ENCODE measurements around the gene DCC. TPM values are rescaled to one million over a fixed set of nuclear protein-coding genes. Genes with fewer than 3 reads are reported as not detected.

The DCC gene
- total and polyA plus RNA-seq, 2 donors (not counting 1 experiment from before 2014, with no cell fraction given) = not detected

- H3K36me3 ChIP-seq (replicated peaks in 1 of 2; ENCODE audit: control extremely low read depth in 1 of 2, control insufficient read depth in 1 of 2, extremely low read depth in 1 of 2, insufficient read depth in 2 of 2, low read length in 1 of 2) = no peaks in the 10 kb centered on the region
- no peak overlapping the region for H3K4me2 ChIP-seq (replicated peaks; ENCODE audit: low read depth, low read length, poor library complexity, severe bottlenecking)
- no peaks in the 10 kb centered on the region for H3K27me3 ChIP-seq (replicated peaks in 1 of 4; ENCODE audit: control extremely low read depth in 1 of 4, control insufficient read depth in 3 of 4, insufficient read depth in 4 of 4, low read length in 3 of 4)
- no peaks in the 10 kb centered on the region for H3K4me1 Mint-ChIP-seq
- ATAC-seq (ENCODE audit: low read depth) = no peak
- H3K4me3 ChIP-seq (ENCODE audit: control extremely low read depth in 1 of 5, extremely low read depth in 1 of 5, insufficient read depth in 1 of 5, low read depth in 2 of 5, low read length in 4 of 5) = no peak overlapping the region
- CTCF ChIA-PET = no interaction called here
- peaks cover 0 to 4% (median 0%) of the 10 kb centered on the region in 3 donors for H3K9me3 ChIP-seq (ENCODE audit: control extremely low read depth in 1 of 3, control insufficient read depth in 2 of 3, insufficient read depth in 1 of 3, low read length in 2 of 3)
- POLR2A ChIA-PET = no interaction called here
- no peak overlapping the region for H3K27ac ChIP-seq (ENCODE audit: low read length in 2 of 2)
- no peak overlapping the region for H3K4me3 Mint-ChIP-seq
- no peaks in the 10 kb centered on the region for H3K4me1 ChIP-seq (ENCODE audit: control insufficient read depth in 2 of 2, insufficient read depth in 2 of 2, low read length in 2 of 2)
- intact Hi-C loops (cut with micrococcal nuclease) = no loop called here
- H4K20me1 ChIP-seq (ENCODE audit: control insufficient read depth, insufficient read depth, low read length, poor library complexity, severe bottlenecking) = no peaks in the 10 kb centered on the region
- DNase-seq = no peak
- H3K79me2 ChIP-seq (ENCODE audit: control insufficient read depth, insufficient read depth, low read length) = no peaks in the 10 kb centered on the region
- no peak overlapping the region for H2AFZ ChIP-seq (ENCODE audit: insufficient read depth, low read depth, low read length, poor library complexity, severe bottlenecking)
- no peaks in the 10 kb centered on the region for H3K27me3 Mint-ChIP-seq
- TF ChIP-seq EZH2 (IDR thresholded peaks at IDR 0.05; ENCODE audit: borderline replicate concordance, insufficient read depth, low read depth, low read length, poor library complexity, severe bottlenecking) = no peak
- no peak for TF ChIP-seq CTCF (IDR thresholded peaks at IDR 0.05)
- H3K9ac ChIP-seq (ENCODE audit: low read length) = no peak overlapping the region
- no peaks in the 10 kb centered on the region for H3K9me3 Mint-ChIP-seq (ENCODE audit: insufficient read depth)
- no peak overlapping the region for H3K27ac Mint-ChIP-seq
Measured at GRCh38 chr18:53193870-53194269, 853.9 kb downstream of the DCC start.

- no peak overlapping the region for H3K27ac Mint-ChIP-seq
- H3K27ac ChIP-seq (ENCODE audit: low read length in 2 of 2) = no peak overlapping the region
- no peaks in the 10 kb centered on the region for H3K9me3 Mint-ChIP-seq (ENCODE audit: insufficient read depth)
Measured at GRCh38 chr18:53219853-53220252, 879.9 kb downstream of the DCC start.

More at GRCh38 chr18:53219853-53220252, 879.9 kb downstream of the DCC start:
- DNase-seq = no peak
- Mint-ChIP-seq H3K4me3 (no peak overlapping the region), H3K27me3 (no peaks in the 10 kb centered on the region), H3K4me1 (no peaks in the 10 kb centered on the region)
- no peaks in the 10 kb centered on the region for H4K20me1 ChIP-seq (ENCODE audit: control insufficient read depth, insufficient read depth, low read length, poor library complexity, severe bottlenecking)
- H3K4me2 ChIP-seq (replicated peaks; ENCODE audit: low read depth, low read length, poor library complexity, severe bottlenecking) = no peak overlapping the region
- no peak overlapping the region for H2AFZ ChIP-seq (ENCODE audit: insufficient read depth, low read depth, low read length, poor library complexity, severe bottlenecking)
- ChIA-PET CTCF (no interaction called here), POLR2A (no interaction called here)
- no peaks in the 10 kb centered on the region for H3K4me1 ChIP-seq (ENCODE audit: control insufficient read depth in 2 of 2, insufficient read depth in 2 of 2, low read length in 2 of 2)
- no peak overlapping the region for H3K9ac ChIP-seq (ENCODE audit: low read length)
- no peak overlapping the region for H3K4me3 ChIP-seq (ENCODE audit: control extremely low read depth in 1 of 5, extremely low read depth in 1 of 5, insufficient read depth in 1 of 5, low read depth in 2 of 5, low read length in 4 of 5)
- H3K36me3 ChIP-seq (replicated peaks in 1 of 2; ENCODE audit: control extremely low read depth in 1 of 2, control insufficient read depth in 1 of 2, extremely low read depth in 1 of 2, insufficient read depth in 2 of 2, low read length in 1 of 2) = no peaks in the 10 kb centered on the region
- H3K79me2 ChIP-seq (ENCODE audit: control insufficient read depth, insufficient read depth, low read length) = no peaks in the 10 kb centered on the region
- no peaks in the 10 kb centered on the region for H3K9me3 ChIP-seq (ENCODE audit: control extremely low read depth in 1 of 3, control insufficient read depth in 2 of 3, insufficient read depth in 1 of 3, low read length in 2 of 3)
- intact Hi-C loops (cut with micrococcal nuclease) = no loop called here
- ATAC-seq (ENCODE audit: low read depth) = no peak
- no peaks in the 10 kb centered on the region for H3K27me3 ChIP-seq (replicated peaks in 1 of 4; ENCODE audit: control extremely low read depth in 1 of 4, control insufficient read depth in 3 of 4, insufficient read depth in 4 of 4, low read length in 3 of 4)
- TF ChIP-seq EZH2 (IDR thresholded peaks at IDR 0.05; ENCODE audit: borderline replicate concordance, insufficient read depth, low read depth, low read length, poor library complexity, severe bottlenecking) (no peak), CTCF (IDR thresholded peaks at IDR 0.05) (no peak)

All from B cell (primary cell).